ES-I3 (cell line): ENCODE results near the gene DMD.

Experiments used
- H3K36me3 ChIP-seq: 2 replicates; pipeline ENCODE4 v1.6.1; 2013; ENCODE audit warnings: mild to moderate bottlenecking, low read length, control low read depth, moderate library complexity; ENCODE audit not compliant: insufficient read depth
- H3K4me1 ChIP-seq: 2 replicates; pipeline ENCODE4 v1.6.1; 2013; ENCODE audit warnings: mild to moderate bottlenecking, control low read depth, low read length; ENCODE audit not compliant: insufficient read depth
- H3K9ac ChIP-seq: 2 replicates; pipeline ENCODE4 v1.6.1; 2013; ENCODE audit warnings: low read depth, mild to moderate bottlenecking, low read length, moderate library complexity
- H3K9me3 ChIP-seq: 2 replicates; pipeline ENCODE4 v1.6.1; 2013; ENCODE audit warnings: mild to moderate bottlenecking, low read length, moderate library complexity; ENCODE audit not compliant: control insufficient read depth, insufficient read depth

DMD gene

GRCh38 chrX:31656013-31656412, 1555.3 kb downstream of the DMD start:
- H3K9ac ChIP-seq: no peak overlapping the region
- H3K36me3 ChIP-seq: no peaks in the 10 kb centered on the region
- no peaks in the 10 kb centered on the region for H3K4me1 ChIP-seq
- H3K9me3 ChIP-seq: no peaks in the 10 kb centered on the region

GRCh38 chrX:31653422-31653821, 1557.9 kb downstream of the DMD start:
- Histone ChIP-seq H3K9ac (no peak overlapping the region), H3K4me1 (no peaks in the 10 kb centered on the region), H3K9me3 (no peaks in the 10 kb centered on the region), H3K36me3 (no peaks in the 10 kb centered on the region)

GRCh38 chrX:31652650-31653049, 1558.7 kb downstream of the DMD start:
- Histone ChIP-seq H3K4me1 (no peaks in the 10 kb centered on the region), H3K36me3 (no peaks in the 10 kb centered on the region), H3K9ac (no peak overlapping the region), H3K9me3 (no peaks in the 10 kb centered on the region)

GRCh38 chrX:31649201-31649600, 1562.1 kb downstream of the DMD start:
- Histone ChIP-seq H3K9me3 (no peaks in the 10 kb centered on the region), H3K4me1 (no peaks in the 10 kb centered on the region), H3K36me3 (no peaks in the 10 kb centered on the region), H3K9ac (no peak overlapping the region)

- Histone ChIP-seq H3K36me3 (no peaks in the 10 kb centered on the region), H3K9me3 (no peaks in the 10 kb centered on the region), H3K9ac (no peak overlapping the region), H3K4me1 (peaks cover 8% of the 10 kb centered on the region)
These were observed 1578.0 kb downstream of the DMD start for GRCh38 chrX:31633349-31633748.

- no peaks in the 10 kb centered on the region for H3K36me3 ChIP-seq
- no peak overlapping the region for H3K9ac ChIP-seq
- no peaks in the 10 kb centered on the region for H3K9me3 ChIP-seq
- peaks cover 13% of the 10 kb centered on the region for H3K4me1 ChIP-seq
These were observed 1582.2 kb downstream of the DMD start for GRCh38 chrX:31629195-31629594.

GRCh38 chrX:31609130-31609529, 1602.2 kb downstream of the DMD start:
- H3K9ac ChIP-seq: no peak overlapping the region
- H3K36me3 ChIP-seq: no peaks in the 10 kb centered on the region
- no peaks in the 10 kb centered on the region for H3K9me3 ChIP-seq
- H3K4me1 ChIP-seq: no peaks in the 10 kb centered on the region

- Histone ChIP-seq H3K36me3 (no peaks in the 10 kb centered on the region), H3K9me3 (no peaks in the 10 kb centered on the region), H3K4me1 (no peaks in the 10 kb centered on the region), H3K9ac (no peak overlapping the region)
These were observed 1602.7 kb downstream of the DMD start for GRCh38 chrX:31608638-31609037.

GRCh38 chrX:31606771-31607170, 1604.6 kb downstream of the DMD start:
- H3K9me3 ChIP-seq: no peaks in the 10 kb centered on the region

GRCh38 chrX:31604629-31605221, 1606.6 kb downstream of the DMD start:
- Histone ChIP-seq H3K9me3 (no peaks in the 10 kb centered on the region), H3K4me1 (no peaks in the 10 kb centered on the region), H3K36me3 (no peaks in the 10 kb centered on the region), H3K9ac (no peak overlapping the region)

More at GRCh38 chrX:31606771-31607170, 1604.6 kb downstream of the DMD start:
- Histone ChIP-seq H3K36me3 (no peaks in the 10 kb centered on the region), H3K9ac (no peak overlapping the region), H3K4me1 (no peaks in the 10 kb centered on the region)

GRCh38 chrX:31603411-31604120, 1607.8 kb downstream of the DMD start:
- Histone ChIP-seq H3K9me3 (no peaks in the 10 kb centered on the region), H3K36me3 (no peaks in the 10 kb centered on the region), H3K9ac (no peak overlapping the region), H3K4me1 (no peaks in the 10 kb centered on the region)

- no peak overlapping the region for H3K9ac ChIP-seq
- H3K36me3 ChIP-seq: no peaks in the 10 kb centered on the region
- H3K9me3 ChIP-seq: no peaks in the 10 kb centered on the region
- H3K4me1 ChIP-seq: no peaks in the 10 kb centered on the region
These were observed 1610.5 kb downstream of the DMD start for GRCh38 chrX:31600823-31601222.

GRCh38 chrX:31593353-31593752, 1618.0 kb downstream of the DMD start:
- H3K9me3 ChIP-seq: no peaks in the 10 kb centered on the region
- peaks cover 9% of the 10 kb centered on the region for H3K4me1 ChIP-seq
- no peaks in the 10 kb centered on the region for H3K36me3 ChIP-seq
- H3K9ac ChIP-seq: no peak overlapping the region

- no peaks in the 10 kb centered on the region for H3K36me3 ChIP-seq
- H3K9me3 ChIP-seq: no peaks in the 10 kb centered on the region
- peaks cover 9% of the 10 kb centered on the region for H3K4me1 ChIP-seq
- no peak overlapping the region for H3K9ac ChIP-seq
These were observed 1620.0 kb downstream of the DMD start for GRCh38 chrX:31591355-31591754.

GRCh38 chrX:31590581-31591114, 1620.7 kb downstream of the DMD start:
- peaks cover 9% of the 10 kb centered on the region for H3K4me1 ChIP-seq
- H3K36me3 ChIP-seq: no peaks in the 10 kb centered on the region
- no peaks in the 10 kb centered on the region for H3K9me3 ChIP-seq
- no peak overlapping the region for H3K9ac ChIP-seq
